HG03457 (cell line): ENCODE measurements around the gene SLC4A1AP.

Experiments used
- ATAC-seq: cut with Tn5 transposase; IDR thresholded peaks from one replicate; pipeline ENCODE4 v1.9.1; 2021; ENCODE audit warnings: moderate number of reproducible peaks; ENCODE audit not compliant: unreplicated experiment

The SLC4A1AP gene

DNA sequence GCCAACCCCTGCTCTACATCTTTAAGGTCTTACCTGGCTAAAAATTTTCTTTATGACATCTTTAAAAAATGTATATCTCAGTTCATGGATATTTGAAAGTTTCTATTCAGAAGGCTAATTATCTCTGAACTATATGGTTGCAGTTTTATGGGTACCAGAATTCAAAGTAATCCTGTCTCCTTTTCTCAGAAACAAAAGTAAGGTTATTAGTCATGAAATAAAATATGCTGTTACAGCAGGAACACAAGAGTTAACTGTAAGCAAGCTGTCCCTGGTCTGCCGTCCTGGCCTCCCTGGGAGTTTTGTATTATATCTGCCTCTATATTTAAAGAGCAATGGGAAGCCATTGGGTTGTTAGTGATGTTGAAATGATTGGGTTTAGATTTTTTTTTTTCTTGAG, 34.0 kb downstream of the SLC4A1AP start:
- no peak for ATAC-seq

DNA sequence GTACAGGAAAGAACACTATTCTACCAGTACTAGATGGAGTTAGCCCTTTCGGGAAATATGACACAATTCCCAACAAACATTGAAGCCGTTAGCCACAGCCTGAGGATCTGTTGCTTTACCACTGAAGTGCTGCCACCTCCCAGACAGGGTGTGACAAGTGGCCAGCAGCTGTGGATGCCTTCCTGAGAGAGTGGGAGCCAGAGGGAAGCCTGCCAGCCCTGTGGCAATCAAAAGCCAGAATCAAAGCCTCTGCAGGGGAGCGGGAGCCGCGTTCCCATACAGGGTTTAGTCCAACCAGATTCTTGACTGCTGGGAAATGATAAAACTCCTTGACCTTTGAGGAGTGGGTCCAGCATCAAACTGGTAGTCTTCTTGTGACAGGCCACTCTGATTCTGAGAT, 38.0 kb downstream of the SLC4A1AP start:
- no peak for ATAC-seq

DNA sequence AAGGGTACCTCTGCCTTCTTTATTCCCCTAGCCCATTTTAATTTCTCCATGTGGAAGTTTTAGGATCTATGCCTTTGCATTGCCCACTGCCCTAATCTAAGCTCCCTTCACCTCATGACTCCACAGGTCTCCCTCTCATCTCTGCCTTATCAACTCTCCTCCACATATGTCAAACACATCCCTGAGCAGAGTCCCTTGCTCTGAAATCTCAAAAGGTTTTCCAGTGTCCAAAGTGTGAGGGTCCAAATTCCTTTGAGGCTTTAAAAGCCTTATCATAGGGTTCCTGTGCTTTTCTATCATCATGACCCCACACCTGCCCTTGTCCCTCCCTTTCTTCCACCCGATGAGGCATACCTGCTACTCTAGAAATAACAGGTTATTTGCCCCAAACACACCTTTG, 38.6 kb downstream of the SLC4A1AP start:
- no peak for ATAC-seq

GRCh38 chr2:27703638-27704341, 40.1 kb downstream of the SLC4A1AP start:
- ATAC-seq = no peak

DNA sequence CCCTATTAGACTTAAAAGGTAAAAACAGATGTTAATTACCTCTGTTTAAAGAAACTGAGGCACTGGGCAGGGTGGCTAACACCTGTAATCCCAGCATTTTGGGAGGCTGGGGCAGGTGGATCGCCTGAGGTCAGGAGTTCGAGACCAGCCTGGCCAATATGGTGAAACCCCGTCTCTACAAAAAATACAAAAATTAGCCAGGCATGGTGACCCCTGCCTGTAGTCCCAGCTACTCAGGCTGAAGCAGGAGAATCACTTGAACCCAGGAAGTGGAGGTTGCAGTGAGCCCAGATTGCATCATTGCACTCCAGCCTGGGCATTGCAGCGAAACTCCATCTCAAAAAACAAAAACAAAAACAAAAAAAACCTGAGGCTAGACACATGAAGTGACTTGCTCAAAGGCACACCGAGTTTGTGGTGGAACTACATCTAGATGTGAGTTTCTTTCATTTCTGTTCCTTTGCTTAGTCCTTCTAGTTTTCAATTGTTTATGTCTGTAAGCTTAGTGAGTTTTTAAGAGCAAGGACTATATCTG, 40.7 kb downstream of the SLC4A1AP start:
- no peak for ATAC-seq

DNA sequence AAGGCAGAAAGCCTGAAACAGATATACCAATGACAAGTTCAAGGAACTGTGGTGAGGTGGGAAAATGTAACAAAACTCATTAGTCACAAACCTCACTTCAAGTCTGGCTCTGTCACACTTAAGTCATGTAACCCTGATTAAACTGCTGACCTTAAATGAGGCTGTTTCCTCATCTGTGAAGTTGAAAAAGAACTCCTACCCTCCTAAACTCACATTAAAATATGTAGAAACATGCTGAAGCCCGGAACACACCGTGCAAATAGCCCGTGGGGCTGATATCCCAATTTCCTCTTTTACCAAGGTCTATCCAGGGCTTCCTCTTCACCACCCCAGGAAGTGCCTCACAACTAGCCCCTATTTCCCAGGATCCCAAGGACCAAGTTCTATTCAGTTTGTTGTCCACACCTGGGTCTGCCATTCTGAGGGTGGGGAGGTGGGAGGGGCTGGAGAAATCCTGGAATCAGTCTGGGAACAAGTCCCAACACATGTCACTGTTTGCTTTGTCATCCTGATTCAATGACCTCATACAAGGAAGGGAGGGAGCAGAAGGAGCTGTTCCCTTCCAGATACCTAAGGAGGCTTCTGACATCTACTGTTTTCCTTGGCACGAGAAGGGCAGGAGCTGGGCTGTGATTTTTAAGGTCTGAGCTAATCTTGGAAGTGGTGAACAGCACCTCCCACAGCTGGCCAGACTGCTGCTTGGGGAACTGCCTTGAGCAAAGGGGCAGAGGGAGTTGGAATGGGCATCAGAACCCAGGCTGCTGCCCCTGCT, 42.3 kb downstream of the SLC4A1AP start:
- ATAC-seq = no peak

- no peak for ATAC-seq
Measured at GRCh38 chr2:27707462-27708256, 44.0 kb downstream of the SLC4A1AP start.

DNA sequence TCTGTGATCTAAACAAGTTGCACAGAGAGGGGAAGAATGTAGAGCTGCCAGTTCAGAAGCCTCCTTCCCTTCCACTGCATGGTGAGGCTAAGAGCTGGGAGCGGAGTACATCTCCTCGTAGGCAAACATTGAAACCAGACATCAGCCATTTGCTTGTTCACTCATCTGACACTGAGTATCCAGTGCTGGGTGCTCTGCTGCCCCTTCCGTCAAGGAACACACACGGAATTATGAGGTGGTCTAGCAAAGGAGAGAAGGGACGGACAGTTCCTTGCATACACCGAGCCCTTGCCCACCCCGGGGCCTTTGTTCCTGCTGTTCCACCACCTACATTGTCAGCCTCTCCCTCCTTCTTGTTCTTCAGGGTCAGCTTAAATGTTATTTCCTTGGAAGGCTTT, 44.6 kb downstream of the SLC4A1AP start:
- ATAC-seq = no peak

GRCh38 chr2:27708666-27709065, 45.0 kb downstream of the SLC4A1AP start:
- no peak for ATAC-seq

- ATAC-seq = no peak
Measured at GRCh38 chr2:27709326-27709725, 45.6 kb downstream of the SLC4A1AP start.

DNA sequence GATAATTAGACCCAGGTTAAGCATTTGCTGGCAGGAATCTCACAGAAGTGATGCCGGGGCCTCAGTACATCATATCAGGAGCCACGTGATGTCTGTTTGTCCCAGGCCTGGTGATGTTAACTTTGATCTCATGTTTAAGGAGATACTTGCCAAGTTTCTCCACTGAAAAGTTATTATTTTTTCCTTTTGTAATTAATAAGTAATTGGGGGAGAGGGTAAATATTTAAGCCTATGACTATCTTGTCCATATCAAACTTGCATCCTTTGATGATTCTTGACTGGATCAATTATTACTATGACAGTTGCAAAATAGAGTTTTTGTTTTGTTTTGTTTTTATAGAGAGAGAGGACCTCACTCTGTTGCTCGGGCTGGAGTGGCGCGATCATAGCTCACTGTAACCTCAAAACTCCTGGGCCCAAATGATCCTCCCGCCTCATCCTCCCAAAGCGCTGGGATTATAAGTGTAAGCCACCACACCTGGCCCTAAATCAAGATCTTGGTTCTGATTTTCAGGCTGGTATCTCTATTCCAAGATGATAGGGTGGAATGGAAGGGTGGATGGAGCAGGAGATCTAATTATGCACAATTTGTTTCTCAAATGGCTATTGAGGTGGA, 46.4 kb downstream of the SLC4A1AP start:
- ATAC-seq = no peak

- no peak for ATAC-seq
Measured at GRCh38 chr2:27710640-27711430, 47.1 kb downstream of the SLC4A1AP start.

DNA sequence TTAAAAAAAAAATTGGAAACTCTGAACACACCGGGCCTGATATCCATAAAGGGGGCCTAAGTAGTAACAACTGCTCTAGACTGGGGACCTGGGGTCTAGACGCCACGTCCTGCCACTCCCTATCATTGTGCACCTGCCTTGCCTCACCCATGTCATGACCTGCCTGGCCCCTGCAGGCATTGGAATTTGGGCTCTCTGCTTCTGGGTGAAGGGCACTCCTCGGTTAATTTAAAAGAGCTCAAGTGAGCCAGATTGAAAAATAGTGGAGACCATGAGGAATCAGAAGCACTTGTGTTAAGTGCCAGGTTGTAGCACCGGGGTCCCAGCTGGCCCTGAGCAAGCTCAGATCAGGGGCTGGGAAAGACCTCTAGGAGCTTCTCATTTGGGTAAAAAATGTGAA, 48.1 kb downstream of the SLC4A1AP start:
- ATAC-seq = no peak

DNA sequence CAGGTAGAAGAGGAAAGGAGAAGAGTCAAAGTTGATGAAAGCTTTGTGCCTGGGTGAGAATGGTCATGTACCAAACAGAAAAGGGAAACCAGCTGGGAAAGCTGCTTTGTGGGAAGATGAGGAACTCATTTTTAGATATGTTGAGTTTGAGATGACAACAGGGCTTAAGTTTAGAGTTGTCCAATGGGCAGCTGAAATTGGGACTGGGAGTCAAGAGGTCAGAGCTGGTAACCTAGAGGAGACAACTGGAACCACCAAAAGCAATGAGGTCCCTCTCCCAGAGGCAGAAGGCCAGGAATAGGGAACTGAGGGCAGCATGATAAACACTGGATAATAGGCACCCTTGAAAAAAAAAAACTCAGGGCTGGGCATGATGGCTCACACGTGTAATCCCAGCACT, 48.8 kb downstream of the SLC4A1AP start:
- no peak for ATAC-seq

DNA sequence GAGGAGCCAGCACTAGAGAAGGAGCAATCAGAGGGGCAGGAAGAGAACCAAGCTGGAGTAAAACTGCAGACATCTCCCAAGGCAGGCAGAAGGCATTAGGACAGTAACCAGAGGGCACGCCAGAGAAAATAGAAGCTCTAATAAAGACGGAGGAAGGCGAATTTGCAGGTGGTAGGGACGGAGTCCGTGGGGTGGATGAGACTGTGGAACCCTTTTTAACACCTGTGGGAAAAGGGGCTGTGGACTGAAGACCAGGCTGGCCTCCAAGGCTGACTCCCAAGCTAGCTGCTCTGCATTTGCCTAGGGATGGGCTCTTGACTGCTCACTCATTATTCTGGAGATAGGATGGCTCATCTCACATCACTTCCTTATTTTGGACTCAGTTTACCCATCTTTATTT, 49.5 kb downstream of the SLC4A1AP start:
- ATAC-seq = no peak

DNA sequence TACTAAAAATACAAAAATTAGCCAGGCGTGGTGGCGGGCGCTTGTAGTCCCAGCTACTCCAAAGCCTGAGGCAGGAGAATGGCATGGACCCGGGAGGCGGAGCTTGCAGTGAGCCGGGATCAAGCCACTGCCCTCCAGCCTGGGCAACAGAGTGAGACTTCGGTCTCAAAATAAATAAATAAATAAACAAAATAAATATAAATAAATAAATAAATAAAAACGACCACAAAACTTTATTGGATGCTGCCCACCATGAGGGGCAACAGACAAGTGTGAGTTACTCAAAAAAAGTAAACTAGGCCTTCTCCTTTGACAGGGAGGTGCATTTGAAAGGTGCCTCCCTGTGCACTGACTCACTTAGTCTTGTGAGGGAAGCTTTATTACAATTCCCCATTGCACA, 50.4 kb downstream of the SLC4A1AP start:
- no peak for ATAC-seq

DNA sequence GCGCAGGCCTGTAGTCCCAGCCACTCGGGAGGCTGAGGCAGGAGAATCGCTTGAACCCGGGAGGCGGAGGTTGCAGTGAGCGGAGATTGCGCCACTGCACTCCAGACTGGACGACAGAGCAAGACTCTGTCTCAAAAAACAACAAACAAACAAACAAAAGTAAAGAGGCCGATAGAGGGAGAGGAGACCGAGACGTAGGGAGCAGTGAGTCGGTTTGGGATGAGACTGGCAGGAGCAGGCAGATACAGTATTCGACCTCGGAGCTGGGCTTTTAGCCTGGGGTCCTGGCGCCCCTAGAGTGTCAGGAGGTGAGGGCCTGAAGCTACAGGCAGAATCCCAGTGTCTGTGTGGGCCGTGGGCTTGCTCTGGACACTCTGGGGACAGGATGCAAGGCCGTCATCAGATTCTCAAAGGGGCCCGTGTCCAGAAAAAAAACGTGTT, 51.2 kb downstream of the SLC4A1AP start:
- ATAC-seq = no peak

- ATAC-seq = no peak
Measured at GRCh38 chr2:27715318-27716210, 51.9 kb downstream of the SLC4A1AP start.
